Stimulated activated CD4-positive, alpha-beta T cell treated with anti-CD3 and anti-CD28 coated beads, Interleukin-4, amount 100 ng/mL, for 24 hours (primary cell): Measurements from ENCODE around the gene MED17.
"Not testable (repeated sequence)": the region's sequence is repeated elsewhere in the genome, so short reads cannot be mapped to it uniquely, and the experiment has no call there.

ENCODE experiments used
- DNase-seq: peaks from one replicate; pipeline ENCODE4 v3.0.0-alpha.2; 2020

Gene MED17

DNA sequence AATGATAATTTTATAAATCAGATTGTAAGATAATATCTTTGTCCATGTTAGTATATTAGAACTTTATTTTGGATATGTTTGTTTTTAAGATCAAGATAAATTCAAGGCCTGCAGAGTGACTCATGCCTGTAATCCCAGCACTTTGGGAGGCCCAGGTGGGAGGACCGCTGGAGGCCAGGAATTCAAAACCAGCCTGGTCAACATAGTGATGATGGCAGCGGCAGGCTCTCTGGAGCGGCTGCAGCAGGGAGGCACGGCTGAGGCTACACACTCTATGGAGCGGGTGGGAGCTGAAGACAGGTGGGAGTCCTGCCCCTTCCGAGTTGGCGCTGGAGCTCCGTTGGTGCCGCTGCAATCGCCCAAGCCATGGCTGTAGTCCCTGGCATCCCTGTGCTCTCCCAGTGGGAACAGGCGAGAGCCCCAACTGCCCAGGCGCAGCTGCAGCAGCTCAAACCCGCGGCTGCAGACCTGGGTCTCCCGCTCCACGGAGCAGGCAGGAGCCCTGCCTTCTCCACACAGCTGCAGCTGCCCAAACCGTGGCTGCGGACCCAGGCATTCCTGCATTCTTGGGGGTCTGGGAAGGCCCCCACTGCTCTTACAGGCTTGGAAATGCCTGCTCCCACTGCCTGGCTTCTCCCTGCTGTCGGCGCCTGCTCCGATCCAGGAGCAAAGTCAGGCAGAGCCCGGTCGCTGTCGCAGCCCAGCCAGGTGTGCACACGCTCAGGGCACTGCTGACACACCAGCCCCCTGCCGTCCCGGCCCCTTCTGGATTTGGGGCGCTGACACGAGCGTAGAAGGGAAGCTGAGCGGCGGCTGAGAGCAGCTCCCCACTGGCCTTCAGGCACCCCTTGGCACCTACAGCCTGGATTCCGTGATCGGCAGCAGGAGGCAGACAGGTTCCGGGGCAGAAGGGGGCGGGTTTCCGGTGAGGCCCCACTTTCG, 25.9 kb upstream of the MED17 start:
- DNase-seq: no peak

DNA sequence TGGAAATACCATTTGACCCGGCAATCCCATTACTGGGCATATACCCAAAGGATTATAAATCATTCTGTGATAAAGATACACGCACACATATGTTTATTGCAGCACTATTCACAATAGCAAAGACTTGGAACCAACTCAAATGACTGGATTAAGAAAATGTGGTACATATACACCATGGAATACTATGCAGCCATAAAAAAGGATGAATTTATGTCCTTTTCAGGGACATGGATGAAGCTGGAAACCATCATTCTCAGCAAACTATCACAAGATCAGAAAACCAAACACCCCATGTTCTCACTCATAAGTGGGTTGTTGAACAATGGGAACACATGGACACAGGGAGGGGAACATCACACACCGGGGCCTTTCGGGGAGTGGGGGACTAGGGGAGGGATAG, 25.0 kb upstream of the MED17 start:
- not testable (repeated sequence) for DNase-seq

DNA sequence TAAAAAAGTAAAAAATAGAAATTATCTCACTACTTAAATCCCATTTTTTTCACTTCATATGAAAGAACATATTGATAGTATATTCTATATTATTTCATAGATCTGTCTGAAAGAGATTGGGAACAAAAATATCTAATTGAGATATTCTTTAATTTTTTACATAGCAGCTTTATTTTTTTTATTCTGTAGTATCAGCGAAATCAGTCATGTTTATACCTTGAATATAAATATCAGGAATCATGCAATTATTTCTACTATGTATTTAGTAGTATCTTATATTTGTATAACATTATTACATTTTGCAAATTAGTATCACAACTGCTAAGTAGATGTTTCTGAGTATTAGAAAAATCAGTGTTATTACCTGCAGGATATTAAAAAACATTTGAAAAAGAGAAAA, 22.2 kb upstream of the MED17 start:
- DNase-seq: no peak

DNA sequence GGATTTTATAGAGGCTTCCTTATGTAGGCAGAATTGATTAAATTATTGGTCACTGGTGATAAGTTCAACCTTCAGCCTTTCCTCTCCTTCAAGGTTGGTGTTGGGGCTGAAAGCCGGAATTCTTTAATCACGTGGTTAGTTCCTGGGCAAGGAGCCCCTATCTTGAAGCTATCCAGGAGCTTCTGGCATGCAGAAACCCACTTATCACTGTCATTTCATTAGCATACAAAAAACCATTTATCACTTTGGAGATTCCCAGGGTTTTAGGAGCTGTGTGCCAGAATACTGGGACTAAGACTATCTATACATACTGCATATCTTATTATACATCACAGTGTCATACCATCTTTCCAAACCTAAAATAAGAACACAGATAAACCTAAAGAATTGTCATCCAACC, 18.5 kb upstream of the MED17 start:
- DNase-seq: no peak

DNA sequence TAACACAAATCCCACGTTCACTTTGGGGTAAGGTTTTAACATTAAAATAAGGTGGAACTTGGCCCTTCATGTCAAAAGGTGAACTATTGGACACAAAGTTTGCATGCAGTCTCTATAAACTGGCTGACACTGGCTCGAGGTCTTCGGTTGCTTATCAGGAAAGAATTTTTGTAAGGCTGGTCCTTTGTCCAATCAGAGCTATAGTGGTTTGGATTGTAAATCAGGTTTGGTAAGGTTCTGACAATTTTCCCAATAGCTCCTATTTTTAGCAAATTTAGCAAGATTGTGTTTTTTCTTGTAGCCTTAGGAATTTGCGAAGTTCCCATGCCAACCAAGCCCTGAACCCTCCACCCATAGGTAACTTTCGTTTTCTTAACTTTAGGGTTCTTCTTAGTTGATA, 17.6 kb upstream of the MED17 start:
- no peak for DNase-seq

DNA sequence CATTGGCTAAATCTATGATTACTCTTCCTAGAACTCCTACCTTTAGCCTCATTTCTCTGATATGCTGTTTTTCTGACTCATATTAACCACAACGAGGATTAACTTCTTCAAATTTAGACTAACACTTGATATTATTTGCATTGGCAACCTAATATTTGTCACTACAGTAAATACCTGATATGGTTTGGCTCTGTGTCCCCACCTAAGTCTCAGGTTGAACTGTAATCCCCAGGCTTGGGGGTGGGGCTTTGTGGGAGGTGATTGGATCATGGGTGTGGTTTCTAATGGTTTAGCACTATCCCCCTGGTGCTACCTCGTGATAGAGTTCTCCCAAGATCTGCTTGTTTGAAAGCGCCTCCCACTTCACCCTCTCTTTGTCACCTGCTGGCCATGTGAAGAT, 17.1 kb upstream of the MED17 start:
- DNase-seq: no peak

DNA sequence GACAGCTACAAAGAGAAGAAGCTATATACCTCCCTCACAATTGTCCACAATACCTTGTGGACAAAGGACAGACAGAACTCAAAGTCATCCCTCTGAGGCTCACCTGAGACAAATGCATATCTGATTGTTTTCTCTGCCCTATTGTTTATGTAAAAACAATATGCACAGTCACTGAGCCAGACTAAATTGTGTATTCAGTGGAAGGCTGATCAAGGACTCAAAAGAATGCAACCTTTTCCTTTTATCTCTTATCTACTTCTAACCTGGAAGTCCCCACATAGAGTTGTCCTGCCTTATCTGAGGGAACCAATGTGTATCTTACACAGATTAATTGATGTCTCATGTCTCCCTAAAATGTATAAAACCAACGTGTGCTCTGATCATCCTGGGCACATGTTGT, 13.9 kb upstream of the MED17 start:
- DNase-seq: no peak

DNA sequence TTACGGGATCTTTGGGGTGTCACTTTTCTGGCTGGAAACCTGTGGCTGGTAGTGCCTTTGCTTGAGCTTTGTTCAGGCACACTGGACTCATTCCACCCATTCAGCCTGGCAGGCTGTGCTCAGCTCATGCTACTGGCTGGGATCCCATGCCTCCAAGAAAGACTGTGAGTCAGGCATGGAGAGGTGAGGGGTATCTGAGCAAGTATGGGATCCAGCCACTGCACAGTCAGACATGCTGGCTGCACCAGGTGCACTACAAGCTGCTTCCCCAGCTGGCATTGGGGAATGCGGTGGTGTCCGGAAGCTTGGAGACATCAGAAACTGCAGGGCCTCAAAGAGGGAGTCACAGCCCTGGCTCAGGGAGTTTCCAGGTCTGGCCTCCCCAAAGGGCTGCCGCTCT, 12.0 kb upstream of the MED17 start:
- DNase-seq: no peak

DNA sequence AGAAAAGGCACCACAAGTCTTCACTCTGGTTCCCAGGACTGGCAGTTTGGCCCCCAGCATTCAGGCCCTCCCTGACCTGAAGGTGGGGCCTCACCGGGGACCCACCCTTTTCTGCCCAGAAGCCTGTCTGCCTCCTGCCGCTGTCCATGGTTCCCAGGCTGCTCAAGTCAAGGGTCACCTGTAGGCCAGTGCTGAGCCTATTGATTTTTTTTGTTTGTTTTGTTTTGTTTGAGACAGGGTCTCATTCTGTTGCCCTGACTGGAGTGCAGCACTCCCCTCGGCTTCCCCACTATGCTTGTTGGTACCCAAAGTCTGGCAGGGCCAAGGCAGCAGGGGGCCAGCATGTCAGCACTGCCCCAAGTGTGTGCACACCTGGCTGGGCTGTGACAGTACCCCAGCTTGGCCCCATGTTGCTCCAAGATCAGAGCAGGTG, 11.0 kb upstream of the MED17 start:
- DNase-seq: no peak

DNA sequence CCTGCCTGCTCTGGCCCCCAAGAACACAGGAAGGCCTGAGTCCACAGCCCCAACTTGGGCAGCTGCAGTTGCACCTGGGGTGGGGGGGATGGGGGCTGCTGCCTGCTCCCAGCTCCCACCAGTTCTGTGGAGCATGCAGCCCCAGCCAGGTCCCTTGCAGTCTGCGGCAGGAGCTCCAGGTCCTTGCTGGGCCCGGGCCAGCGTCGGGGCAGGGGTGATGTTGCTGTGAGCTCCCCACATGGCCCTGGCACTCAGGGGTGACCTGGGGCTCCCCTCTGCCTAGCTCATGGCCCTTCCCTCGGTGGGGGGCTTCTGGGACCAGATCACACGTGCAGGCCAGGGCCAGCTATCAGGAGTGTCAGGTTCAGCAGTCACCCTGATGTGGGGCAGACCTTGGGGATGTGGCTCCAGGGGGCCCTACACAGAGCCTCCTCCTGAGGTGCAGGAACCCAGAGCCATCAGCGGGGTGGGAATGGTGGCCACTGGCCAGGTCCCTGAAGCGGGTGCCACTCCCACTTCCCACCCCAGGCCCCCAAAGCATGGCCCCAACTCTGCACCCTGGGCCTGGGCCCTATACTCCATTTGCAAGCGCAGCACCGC, 10.4 kb upstream of the MED17 start:
- DNase-seq: no peak

DNA sequence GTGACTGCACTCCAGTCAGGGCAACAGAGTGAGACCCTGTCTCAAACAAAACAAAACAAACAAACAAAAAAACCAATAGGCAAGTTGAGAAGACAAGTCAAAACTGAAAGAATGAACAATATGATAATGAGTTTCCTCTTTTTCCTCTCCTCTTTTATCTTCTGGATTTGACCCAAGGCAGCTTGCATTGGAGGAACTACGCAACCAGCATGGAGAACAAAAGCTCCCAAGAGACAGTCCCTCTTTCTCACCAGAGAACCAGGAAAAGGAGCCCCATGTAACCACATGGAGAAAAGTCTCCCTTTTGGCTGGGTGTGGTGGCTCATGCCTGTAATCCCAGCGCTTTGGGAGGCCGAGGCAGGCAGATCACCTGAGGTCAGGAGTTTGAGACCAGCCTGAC, 9.5 kb upstream of the MED17 start:
- not testable (repeated sequence) for DNase-seq

DNA sequence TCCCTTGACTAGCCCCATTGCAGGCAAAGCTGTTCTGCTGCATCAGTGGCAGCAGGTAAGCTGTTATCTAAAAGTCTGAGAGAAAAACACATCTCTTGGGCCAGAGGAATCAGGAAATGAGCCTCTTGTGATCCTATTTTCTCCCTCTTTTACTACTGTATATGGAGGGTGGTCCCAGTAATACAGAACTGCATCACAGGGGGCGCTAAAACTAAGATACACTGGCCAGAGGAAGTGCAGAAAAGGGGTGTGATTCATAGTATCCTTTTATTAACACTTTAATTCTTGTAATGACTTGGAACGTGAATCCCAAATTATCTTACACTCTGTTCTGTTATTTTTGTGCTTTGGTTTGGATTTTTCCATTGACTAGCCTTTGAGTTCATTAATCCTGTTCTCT, 8.8 kb upstream of the MED17 start:
- DNase-seq: no peak

DNA sequence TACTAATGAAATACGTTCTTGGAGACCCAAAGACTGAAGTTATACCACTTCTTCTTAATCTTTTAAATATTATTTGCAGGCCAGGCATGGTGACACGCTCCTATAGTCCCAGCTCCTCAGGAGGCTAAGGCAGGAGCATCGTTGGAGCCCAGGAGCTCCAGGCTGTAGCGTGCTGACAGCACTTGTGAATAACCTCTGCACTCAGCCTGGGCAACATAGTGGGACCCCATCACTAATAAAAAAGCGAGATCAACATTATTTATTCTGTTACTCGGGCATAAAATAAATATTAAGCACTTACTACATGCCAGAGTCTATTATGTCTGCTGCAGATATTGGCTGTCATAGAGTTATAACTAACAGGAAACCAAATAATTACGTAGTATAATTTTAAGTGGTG, 720 bp upstream of the MED17 start:
- no peak for DNase-seq

DNA sequence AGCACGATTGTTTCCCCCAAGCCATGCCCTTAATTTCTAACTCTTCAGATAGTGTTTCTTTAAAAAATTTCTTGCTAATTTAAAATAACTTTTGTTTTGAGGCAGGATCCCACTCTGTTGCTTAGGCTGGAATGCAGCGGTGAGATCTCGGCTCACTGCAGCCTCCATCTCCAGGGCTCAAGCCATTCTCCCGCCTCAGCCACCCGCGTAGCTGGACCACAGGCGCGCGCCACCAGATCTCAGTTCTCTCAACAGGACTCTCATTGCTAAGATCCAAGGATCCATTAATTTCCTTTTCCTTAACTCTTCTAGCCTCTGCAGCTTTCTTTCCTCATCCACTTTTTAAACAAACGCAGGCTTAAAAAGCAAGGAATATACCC, 327 bp upstream of the MED17 start:
- DNase-seq: no peak

DNA sequence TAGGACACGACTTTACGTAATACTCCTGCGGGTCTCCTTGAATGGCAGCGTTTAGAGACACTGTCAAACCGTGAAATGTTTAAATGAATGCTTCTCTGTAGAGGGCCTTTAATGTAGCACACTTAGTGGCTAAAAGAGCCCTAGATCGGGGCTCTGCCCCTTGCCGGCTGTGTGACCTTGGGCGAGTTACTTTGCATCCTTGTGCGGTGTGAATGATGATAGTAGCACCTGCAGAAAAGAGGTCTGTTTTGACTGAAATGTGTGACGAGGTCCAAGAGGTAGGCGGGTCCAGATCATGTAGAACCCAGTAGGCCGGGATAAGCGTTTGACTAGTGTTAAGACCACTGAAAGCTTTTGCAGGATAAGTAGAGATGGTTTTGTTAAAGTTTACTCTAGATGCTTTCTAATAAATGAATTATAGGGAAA, 866 bp downstream of the MED17 start:
- DNase-seq: no peak

DNA sequence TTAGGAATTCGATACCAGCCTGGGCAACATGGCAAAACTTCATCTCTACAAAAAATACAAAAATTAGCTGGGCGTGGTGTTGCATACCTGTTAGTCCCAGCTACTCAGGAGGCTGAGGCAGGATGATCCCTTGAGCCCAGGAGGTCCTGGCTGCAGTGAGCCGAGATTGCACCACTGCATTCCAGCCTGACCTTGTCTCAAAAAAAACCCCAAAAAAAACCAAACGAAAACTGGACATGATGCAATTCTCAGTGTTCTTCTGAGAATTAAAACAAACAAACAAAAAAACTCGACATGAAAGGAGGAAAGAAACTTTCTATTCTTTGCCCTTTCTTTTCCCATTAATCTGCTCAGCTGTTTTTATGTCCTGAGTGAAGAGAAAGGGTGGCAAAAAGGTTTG, 7.4 kb downstream of the MED17 start:
- DNase-seq: no peak

DNA sequence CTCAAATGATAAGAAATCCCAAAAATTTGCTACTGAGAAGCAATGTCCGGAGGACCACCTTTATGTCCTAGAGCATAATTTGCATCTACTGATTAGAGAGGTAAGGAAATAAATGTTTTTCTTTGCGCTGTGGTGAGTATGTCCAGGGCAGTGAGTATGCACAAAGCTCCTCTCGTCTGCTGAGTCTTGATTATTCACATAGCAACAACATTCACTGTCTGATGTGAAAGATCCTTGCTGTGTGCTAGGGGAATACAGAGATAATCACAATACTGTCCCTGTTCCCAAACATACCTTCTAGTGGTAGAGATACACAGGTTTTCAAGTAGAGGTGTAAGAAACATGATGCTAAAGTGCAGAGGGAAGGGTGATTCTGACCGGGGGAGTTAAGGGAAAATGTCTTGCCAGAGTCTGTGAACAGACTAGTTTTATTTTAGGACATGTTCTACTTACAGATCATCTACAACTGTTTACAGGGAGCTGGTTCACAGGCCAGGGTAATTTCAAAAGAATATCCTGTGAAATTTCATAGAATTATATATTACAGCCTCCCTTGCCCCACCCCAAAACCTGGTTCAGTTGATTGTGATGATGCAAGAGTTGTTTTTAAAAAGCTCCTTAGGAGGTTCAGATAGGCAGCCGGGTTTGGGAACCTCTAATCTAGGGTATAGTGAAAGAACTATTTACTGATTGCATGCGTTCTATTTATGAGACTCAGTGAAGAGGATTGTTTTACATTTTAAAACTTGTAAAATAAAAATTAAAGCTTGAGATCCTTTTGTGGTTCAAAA, 12.6 kb downstream of the MED17 start:
- no peak for DNase-seq

DNA sequence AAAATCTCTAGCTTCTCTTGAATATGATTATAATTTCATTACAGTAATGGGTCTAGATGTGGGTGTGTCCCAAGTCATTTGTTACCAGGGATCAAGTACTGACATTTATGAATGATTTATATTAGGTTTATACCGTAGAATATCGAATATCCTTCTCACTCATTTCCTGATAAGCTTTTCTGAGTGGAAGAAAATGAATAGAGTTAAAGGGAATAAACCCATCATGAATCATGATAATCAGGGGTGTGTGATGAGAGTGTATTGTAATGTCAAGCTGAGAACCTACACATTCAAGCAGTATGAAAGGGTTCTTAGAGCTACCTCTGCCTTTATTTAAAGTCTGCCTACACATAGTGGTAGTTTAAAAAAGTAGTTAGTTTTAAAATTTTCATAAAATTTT, 17.3 kb downstream of the MED17 start:
- DNase-seq: no peak

DNA sequence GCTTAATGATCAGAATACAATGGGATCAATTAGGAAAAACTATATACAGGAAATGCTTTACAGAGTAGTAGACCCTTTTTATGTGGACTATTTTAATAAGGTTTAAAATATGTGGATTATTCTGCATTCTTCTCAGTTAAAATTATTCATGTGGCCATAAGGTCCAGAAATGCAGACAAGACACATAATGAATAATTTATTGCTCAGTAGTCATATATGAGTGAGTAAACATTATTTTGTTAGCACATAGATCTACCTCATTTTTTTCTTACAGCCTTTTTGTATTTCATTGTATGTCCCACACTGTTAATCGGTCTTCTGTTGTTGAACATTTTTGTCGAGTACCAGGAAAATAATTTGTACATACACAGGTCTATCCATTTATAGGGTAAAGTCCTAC, 20.8 kb downstream of the MED17 start:
- no peak for DNase-seq

DNA sequence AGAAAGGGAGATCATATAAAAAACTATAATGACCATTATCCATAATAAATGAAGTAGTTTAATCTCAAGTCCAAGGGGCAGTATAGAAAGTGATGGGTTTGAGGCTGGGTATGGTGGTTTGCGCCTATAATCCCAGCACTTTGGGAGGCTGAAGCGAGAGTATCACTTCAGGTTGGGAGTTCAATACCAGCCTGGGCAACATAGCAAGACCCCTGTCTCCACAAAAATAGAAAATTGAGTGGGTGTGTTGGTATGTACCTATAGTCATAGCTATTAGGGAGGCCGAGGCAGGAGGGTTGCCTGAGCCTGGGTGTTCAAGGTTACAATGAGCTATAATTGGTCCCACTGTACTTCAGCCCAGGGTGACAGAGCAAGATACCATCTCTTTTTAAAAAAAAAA, 23.9 kb downstream of the MED17 start:
- no peak for DNase-seq

DNA sequence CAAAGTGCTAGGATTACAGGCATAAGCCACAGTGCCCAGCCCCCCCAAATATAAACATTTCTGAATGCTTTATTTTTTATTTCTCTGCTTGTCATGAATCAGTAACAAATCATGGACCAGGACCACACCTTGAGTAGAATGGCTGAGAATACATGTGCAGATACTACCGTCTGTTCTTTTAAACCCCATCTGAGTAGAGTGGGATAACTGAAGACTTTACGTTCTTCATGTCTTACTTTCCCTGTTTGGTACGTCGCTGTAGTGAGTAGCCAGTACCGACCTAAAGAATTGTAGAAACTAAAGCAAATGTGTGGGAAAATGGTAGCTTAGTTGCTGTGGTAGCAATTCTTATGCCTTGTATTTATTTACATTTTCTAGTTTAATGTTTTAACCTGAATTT, 29.9 kb downstream of the MED17 start:
- no peak for DNase-seq

DNA sequence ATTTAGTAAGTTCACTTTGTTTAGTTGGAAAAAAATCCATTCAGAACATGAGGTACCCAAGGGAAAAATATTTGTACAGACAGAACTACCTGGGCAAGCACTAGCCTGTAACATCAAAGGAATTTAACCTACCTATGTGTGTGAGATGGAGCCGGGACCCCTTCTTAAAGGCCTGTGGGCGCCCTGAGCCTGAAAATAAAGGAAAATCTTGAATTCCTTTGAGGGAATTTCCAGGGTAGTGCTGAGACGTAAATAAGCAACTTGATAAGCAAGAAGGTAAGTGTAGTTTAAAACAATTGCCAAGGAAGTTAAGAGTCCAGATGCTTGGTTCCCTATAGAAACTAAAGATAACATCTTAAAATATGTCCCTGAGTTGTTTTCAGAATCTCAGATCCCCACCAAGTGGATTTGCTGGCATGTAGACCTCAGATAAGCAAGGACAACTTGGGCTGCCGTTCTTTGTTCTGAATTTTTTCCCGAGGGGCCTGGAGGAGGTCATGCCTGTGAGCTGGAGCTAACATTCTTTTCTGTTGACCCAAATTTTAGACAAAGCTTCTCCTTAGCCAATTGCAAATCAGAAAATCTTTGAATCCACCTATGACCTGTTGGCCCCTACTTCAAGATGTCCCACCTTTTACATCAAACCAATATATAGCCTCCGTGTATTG, 31.0 kb downstream of the MED17 start:
- DNase-seq: no peak
